HG03108 (cell line): Measurements from ENCODE around the gene PRSS22.

Experiments used
- ATAC-seq: cut with Tn5 transposase; IDR thresholded peaks from one replicate; pipeline ENCODE4 v1.9.1; 2021; ENCODE audit warnings: moderate library complexity; ENCODE audit not compliant: unreplicated experiment

PRSS22 gene

GRCh38 chr16:2881783-2882649, 24.0 kb upstream of the PRSS22 start:
- ATAC-seq, result no peak

DNA sequence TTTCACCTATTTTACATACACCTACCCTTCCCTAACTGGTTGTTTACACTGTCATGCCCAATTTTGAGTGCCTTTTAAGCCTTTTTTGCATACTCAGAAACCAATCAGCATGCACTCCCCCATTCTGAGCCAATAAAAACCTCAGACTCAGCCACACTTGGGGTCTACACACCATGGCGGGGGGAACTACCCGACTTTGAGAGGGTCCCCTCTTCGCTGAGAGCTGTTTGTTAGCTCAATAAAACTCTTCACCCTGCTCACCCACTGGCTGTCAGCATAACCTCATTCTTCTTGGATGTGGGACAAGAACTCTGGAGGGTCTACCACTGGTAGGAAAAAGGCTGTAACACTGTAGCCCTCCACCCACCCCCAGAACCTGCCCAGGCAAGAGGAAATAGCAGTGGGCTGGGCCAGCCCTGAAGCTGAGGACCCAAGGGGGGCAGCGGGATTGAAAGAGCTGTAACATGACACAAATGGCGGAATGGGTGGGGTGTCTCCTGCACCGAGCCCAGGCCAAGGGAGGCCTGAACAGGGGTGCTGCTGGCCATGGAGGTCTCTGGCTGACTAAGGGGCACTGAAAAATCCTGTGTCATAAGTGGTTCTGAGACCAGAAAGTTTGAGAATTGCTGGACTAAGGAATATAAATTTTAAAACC, 22.0 kb upstream of the PRSS22 start:
- no peak for ATAC-seq

- ATAC-seq, result no peak
Measured at GRCh38 chr16:2874912-2875362, 17.0 kb upstream of the PRSS22 start.

GRCh38 chr16:2874032-2874911, 16.3 kb upstream of the PRSS22 start:
- ATAC-seq, result no peak

GRCh38 chr16:2871926-2872325, 14.0 kb upstream of the PRSS22 start:
- no peak for ATAC-seq

GRCh38 chr16:2867987-2868789, 10.2 kb upstream of the PRSS22 start:
- ATAC-seq, result peak; percentile 88

- ATAC-seq, result no peak
Measured at GRCh38 chr16:2867661-2867986, 9.7 kb upstream of the PRSS22 start.

DNA sequence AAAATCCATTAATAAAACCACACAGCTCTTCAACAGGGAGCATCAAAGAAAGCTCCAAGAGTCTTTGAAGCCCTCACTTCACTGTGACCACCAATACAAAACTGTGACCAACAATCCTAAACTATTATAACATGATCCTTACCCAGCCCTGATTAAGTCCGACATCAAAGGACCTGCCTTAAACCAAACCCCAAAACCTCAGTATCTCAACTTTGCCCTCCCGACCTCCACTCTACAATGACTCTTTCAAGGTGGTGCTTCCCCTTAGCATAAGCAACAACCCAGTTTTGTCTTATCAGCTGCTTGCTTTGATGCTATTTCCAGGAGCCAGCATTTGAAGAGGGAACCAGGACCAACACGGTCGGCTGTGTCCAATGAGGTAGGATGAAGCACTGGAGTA, 8.5 kb upstream of the PRSS22 start:
- no peak for ATAC-seq

DNA sequence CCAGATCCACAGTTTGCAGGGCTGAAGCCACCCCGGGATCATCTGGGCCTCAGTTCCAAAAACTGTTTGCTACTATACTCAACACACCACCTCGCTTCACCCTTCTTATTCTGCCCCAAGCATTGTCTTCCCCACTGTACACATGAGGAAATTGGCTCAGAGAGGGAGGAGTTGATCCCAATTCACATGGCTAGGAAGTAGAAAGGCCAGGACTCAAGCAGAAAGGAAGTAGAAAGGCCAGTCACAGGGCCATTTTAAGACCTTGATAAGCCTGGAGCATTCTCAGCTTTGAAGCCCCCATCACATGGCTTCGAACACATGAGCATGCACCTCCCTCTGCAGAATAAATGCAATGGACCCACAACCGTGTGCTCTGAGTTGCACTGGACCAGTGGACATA, 7.7 kb upstream of the PRSS22 start:
- ATAC-seq, result no peak

- ATAC-seq, result no peak
Measured at GRCh38 chr16:2860826-2861567, 3.0 kb upstream of the PRSS22 start.

DNA sequence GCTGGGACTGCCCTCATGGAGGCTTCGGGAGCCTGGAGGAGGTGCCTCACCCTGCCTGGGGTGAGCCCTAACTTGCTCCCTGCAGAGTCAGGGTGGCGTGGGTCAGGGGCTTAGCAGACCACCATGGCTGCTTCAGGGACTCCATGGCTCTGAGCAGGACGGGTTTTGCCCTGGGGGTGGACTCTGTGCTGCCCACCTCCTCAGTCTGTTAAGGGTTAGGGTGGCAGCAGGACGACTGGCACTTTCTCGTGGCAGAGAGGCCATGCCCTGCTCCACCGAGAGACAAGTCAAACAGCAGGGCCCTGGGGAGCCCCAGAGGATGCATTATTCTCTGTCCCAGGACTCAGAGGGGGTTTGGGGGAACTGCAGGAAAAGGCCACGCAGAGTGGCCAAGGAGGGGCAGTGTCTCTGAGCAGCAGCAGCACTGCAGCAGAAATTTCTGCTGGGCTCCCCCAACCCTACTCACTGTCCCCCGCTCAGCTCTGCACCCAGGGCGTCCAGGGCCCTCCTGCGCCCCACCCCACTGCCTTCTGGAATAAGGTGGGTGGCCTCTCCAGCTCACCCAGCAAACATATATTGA, 1.8 kb upstream of the PRSS22 start:
- no peak for ATAC-seq

DNA sequence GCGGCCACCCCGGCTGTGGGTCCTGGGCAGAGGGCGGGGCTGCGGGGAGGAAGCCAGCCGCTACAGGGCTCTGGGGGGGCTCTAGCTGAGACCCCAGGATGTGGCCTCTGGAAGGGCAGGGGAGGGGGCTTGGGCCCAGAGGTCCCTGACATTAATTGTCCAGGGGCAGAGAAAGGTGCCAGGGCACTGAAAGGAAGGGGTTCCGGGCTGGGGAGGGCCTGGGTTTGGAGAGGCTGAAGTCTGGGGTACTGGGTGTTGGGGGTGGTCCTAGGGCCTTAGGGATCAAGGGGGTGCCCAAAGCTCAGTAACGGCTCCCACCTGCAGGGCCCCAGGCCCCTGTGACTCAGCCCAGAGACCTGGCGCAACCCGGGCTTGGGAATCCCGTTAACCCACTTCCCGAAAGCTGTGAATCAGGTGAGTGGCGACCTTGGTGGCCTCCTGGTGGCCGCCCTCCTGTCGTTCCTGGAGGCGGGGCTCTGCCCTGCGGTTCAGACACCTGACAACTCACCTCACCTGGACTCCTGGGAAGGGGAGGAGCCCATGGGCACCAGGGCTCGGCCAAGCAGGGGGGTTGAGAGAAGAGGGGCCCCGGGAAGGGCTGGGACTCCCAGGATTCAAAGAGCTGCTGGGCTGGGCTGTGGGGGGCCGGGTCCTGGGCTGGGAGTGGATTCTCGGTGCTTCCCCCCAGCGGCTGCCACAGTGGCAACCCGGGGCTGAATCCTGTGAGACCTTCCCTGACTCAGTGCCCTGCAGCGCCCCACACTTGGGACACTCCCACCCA, 465 bp upstream of the PRSS22 start:
- ATAC-seq, result no peak

DNA sequence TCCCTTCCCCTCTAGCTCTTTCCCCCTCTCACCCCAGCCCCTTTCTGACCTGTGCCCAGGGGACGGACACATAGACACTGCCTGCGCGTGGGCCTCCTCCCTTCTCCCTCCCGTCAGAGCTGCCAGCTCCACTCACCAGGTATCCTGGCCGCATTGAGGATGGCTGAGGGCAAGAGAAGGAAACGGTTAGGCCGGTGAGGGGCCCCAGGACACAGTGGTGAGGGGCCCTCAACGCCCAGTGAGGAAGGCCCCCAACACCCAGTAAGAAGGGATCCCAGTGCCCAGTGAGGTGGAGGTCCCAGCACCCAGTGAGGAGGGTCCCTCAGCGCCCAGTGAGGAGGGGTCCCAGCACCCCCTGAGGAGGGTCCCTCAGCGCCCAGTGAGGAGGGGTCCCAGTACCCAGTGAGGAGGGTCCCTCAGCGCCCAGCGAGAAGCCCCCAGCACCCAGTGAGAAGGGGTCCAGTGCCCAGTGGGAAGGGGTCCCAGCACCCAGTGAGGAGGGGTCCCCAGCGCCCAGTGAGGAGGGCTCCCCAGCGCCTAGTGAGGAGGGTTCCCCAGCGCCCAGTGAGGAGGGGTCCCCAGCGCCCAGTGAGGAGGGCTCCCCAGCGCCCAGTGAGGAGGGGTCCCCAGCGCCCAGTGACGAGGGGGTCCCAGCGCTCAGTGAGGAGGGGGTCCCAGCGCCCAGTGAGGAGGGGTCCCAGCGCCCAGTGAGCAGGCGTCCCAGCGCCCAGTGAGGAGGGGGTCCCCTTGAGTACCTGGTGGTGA, 1.1 kb downstream of the PRSS22 start:
- no peak for ATAC-seq

DNA sequence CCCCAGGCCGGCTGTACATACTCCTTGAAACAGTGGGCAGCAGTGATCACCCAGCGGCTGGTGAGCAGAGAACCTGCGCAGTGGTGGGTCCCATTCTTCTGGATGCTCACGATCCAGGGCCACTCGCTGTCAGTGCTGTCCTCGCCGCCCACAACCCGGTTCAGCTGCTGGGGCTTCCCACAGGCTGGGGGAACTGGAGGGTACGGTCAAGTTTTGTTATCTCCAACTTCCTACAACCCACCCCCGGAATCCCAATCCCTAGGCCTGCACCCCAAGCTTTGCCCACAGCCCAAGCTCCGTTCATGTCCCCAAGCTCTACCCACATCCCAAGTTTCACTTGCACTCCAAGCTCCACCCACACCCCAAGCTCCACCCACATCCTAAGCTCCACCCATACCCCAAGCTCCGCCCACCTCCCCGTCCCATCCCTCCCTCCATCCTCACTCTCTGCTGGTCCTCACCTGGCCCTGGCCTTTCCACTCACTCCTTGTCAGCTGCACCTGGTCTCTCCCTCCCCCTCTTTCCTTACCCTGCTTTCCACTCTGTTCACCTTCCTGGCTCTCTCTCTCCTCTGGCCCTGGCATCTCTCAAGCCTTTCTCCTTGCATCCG, 1.8 kb downstream of the PRSS22 start:
- no peak for ATAC-seq

DNA sequence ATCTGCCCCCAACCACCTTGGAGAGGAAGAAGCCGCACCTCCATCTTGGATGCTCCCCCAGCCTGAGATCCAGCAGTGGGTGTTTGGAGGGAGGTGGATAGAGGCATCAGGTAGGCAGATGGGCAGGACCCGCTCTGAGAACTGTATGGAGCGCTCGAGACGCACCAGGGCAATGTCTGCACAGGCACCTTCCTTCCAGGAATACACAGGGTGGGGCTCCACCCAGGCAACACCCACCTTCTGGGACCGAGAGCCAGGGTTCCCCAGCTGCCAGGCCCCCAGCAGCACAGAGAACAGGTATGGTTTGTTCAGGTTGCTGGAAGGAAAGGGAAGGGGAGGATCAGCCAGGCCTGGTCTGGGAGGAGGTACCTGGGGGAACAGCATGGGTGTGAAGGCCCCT, 2.4 kb downstream of the PRSS22 start:
- ATAC-seq, result no peak

DNA sequence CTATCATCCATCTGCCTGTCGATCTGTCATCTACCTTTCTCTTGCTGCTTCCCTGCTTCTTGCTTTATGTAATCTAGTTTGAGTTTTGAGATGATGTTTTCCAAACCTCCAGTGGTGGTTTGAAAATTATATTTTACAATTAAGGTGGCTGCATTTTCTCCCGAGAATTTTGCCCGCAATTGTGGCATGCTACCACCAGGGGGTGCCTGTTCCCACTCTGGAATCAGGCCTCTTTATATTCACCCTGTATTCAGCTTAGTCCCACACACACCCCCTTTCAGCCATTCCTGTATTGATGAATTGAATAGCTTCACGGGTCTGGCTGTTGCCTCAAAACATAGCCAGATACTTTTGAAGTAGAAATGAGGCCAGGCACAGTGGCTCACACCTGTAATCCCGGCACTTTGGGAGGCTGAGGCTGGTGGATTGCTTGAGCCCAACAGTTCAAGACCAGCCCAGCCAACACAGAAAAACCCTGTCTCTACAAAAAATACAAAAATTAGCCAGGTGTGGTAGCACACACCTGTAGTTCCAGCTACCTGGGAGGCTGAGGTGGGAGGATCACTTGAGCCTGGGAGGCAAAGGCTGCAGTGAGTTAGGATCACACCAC, 3.2 kb downstream of the PRSS22 start:
- no peak for ATAC-seq

DNA sequence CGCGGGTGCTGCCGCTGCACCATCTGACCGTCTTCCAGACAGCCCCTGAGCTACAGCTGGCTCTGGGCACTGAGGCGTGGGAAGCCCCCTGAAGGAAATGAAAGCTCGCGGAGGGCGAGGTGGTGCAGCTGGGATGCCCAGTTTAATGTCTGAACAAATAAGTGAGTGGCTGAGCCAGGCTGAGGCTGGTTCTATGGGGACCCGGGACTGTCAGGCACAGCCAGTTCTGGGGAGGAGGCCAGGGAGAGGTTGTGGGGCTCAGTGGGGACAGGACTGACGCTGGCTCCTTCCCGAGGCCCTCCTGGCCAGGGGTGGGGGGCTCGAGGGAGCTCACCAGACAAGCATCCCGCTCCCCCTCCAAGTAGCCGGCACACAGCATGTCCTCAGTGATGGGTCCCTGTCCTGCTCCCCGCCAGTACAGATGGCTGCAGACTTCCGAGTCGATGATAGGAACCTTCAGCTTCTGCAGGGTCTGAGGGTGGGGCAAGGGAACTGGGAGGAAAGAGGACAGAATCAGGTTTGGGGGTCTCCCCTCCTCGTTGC, 4.4 kb downstream of the PRSS22 start:
- no peak for ATAC-seq
